Posterior vena cava (tissue), 2 donors: Measurements from ENCODE around the gene ARX. TPM values are rescaled to one million over a fixed set of nuclear protein-coding genes. Genes with fewer than 3 reads are reported as not detected.

Experiments used
- DNase-seq: peaks from one replicate; pipeline ENCODE4 v3.0.0-alpha.2; 2020; ENCODE audit warnings: low spot score
- intact Hi-C, 2 donors: fragments of 100-400 bp; cut with DNase I; formaldehyde crosslinking; loops; one replicate each; pipeline versions ENCODE4 v1.14.1 to v1.14.2; 2022 to 2023
- total RNA-seq, 2 donors: library from RNA; stranded (reverse); fragmentation: NEBNext Ultra II Directional; extraction: Animal tissue kit (Norgen Biotek cat#: 25700); gene quantifications; one replicate each; pipeline ENCODE4 v1.2.1, GENCODE V29; 2021
- donor health status: DM: yes; HTN: yes; CAD: no.
- donor health status: DM: yes; HTN: yes; CAD: no.

The ARX gene
- total RNA-seq, 2 donors from 2014 or later = not detected

GRCh38 chrX:25018682-25019081 lies 2.9 kb upstream of the ARX start:
- intact Hi-C loops = no loop called here
- DNase-seq = no peak

- no peak for DNase-seq
- intact Hi-C loops = no loop called here
Measured at GRCh38 chrX:25017667-25018247, 2.0 kb upstream of the ARX start.

GRCh38 chrX:25016938-25017598 lies 1.3 kb upstream of the ARX start:
- DNase-seq = no peak
- intact Hi-C loops = no loop called here

GRCh38 chrX:25016361-25016671 lies 551 bp upstream of the ARX start:
- DNase-seq = no peak
- intact Hi-C loops = no loop called here

GRCh38 chrX:25014366-25014838 lies 1.4 kb downstream of the ARX start:
- intact Hi-C loops = no loop called here

GRCh38 chrX:25013632-25014365 lies 2.0 kb downstream of the ARX start:
- intact Hi-C loops = loop anchor here in 1 of 2 donors (1.0 kb wide), 1 partner anchor 18 kb away; no protein-coding TSS in a partner anchor
- no peak for DNase-seq

More at GRCh38 chrX:25014366-25014838, 1.4 kb downstream of the ARX start:
- DNase-seq = no peak

GRCh38 chrX:25012793-25013631 lies 2.8 kb downstream of the ARX start:
- no peak for DNase-seq
- intact Hi-C loops = loop anchor here in 1 of 2 donors (1.0 kb wide), 1 partner anchor 18 kb away; no protein-coding TSS in a partner anchor

GRCh38 chrX:25012433-25012735 lies 3.4 kb downstream of the ARX start:
- intact Hi-C loops = no loop called here

GRCh38 chrX:25011589-25012432 lies 4.0 kb downstream of the ARX start:
- DNase-seq = no peak
- intact Hi-C loops = no loop called here

More at GRCh38 chrX:25012433-25012735, 3.4 kb downstream of the ARX start:
- no peak for DNase-seq

GRCh38 chrX:25010784-25011588 lies 4.8 kb downstream of the ARX start:
- no peak for DNase-seq
- intact Hi-C loops = no loop called here

- no peak for DNase-seq
- intact Hi-C loops = no loop called here
Measured at GRCh38 chrX:25009407-25009806, 6.4 kb downstream of the ARX start.

GRCh38 chrX:25007059-25008053 lies 8.4 kb downstream of the ARX start:
- DNase-seq = no peak
- intact Hi-C loops = no loop called here

- intact Hi-C loops = no loop called here
Measured at GRCh38 chrX:25006586-25007058, 9.1 kb downstream of the ARX start.

GRCh38 chrX:25005382-25006185 lies 10.2 kb downstream of the ARX start:
- DNase-seq = no peak
- intact Hi-C loops = no loop called here

More at GRCh38 chrX:25006586-25007058, 9.1 kb downstream of the ARX start:
- no peak for DNase-seq

GRCh38 chrX:25005034-25005381 lies 10.8 kb downstream of the ARX start:
- no peak for DNase-seq
- intact Hi-C loops = no loop called here

- DNase-seq = no peak
- intact Hi-C loops = no loop called here
Measured at GRCh38 chrX:25004485-25005032, 11.2 kb downstream of the ARX start.
